Activated CD4-positive, alpha-beta T cell treated with anti-CD3 and anti-CD28 coated beads, Interleukin-2, amount 50 U/mL, for 1 hour (primary cell): ENCODE results near the gene EPB41L2.

Source experiments
- DNase-seq: peaks from one replicate; pipeline ENCODE4 v3.0.0-alpha.2; 2020

Gene EPB41L2

GRCh38 chr6:131061041-131061750, 1.8 kb downstream of the EPB41L2 start:
- no peak for DNase-seq

DNA sequence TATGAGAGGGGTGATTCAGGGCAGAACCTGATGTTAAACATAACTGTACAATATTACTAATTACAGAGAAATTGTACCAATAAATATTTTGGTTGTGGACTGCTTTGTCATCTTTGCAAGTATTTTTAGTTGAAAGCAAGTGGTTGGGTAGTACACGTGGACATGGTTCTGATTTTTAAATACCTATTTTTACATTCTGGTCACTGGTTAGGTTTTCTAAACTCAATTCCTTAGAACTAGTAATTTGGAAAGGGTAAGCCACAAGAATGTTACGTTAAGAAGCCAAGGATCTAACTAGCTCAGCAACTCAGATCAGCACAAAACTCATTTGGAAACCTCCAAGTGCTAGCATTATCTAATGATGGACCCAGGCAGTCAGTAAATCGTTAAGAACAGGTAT, 2.7 kb downstream of the EPB41L2 start:
- DNase-seq: no peak

DNA sequence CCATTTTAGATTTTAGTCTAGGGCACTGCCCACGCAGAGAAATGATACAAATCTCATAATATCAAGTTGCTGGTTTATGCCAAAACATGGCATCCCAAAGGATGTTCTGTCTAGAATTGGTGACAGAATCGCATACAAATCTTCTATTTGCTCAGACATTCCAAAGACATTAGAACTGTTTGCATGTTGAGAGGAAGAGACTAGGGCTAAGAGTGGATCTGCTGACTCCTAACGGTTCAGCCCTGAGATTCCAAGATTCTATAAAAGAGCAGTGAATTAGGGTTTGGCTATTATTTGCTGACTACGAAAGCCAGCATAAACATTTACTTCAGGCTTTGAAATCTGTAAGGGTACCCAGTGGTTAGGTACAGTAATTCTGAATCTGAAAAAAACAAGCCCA, 3.6 kb downstream of the EPB41L2 start:
- no peak for DNase-seq

GRCh38 chr6:131058236-131058635, 4.8 kb downstream of the EPB41L2 start:
- no peak for DNase-seq

DNA sequence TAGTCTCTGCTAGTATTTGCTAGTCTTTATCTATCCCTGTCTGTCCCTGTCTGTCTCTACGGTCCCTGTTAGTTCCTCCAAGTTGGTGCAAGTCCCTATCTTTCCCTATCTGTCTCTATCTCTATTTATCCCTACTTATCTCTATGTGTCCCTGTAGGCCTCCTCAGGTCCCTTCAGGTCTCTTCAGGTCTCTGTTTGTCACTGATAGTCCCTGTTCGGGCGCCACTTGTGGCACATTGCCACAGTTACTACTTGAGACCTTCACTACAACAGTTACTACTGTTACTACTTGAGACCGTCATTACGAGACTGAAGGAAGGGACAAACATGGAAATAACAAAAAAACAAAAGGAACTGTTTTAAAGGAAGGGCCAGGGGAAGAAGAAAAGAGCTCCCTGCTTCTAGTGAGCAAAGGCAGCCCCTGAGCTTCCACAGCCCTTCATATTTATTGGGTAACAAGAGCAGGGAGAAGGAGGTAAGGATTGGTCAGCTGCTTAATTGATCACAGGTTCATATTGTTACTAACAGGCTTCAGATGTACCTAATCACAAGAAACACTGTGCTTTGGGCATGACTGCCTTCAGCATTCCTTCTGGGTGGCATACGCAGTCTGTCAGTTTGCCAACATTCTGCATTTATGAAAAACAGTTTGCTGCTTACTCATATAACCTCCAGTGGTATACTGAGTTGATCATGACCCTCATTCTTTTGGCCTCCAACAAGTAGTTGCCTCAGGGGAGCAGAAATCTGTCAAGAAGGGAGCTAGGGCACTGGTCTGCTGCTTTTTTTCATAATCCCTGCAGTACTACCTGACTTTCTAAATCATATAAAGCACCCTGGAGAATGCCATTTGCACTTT, 8.4 kb downstream of the EPB41L2 start:
- no peak for DNase-seq

GRCh38 chr6:131053546-131054240, 9.4 kb downstream of the EPB41L2 start:
- DNase-seq: no peak

- no peak for DNase-seq
These were observed 10.9 kb downstream of the EPB41L2 start for GRCh38 chr6:131052181-131052580.

DNA sequence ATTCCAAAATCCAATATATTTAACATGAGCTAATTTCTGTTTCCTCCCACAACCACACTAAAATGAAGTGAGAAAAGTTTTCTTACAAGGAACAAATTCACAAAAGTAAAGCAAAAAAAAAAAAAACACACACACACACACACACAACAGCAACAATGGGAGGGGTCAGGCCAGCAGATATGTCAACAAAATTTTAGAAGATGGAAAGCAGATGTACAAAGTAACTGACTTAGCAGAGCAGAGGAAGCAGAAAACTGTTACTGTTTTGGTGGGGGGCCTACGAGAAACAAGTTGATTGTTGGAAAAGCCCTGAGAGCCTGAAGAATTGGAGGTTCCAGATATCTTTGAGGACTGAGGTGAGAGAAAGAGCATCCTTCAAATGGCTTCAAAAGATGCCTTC, 11.7 kb downstream of the EPB41L2 start:
- DNase-seq: no peak

- no peak for DNase-seq
These were observed 13.4 kb downstream of the EPB41L2 start for GRCh38 chr6:131049608-131050007.

DNA sequence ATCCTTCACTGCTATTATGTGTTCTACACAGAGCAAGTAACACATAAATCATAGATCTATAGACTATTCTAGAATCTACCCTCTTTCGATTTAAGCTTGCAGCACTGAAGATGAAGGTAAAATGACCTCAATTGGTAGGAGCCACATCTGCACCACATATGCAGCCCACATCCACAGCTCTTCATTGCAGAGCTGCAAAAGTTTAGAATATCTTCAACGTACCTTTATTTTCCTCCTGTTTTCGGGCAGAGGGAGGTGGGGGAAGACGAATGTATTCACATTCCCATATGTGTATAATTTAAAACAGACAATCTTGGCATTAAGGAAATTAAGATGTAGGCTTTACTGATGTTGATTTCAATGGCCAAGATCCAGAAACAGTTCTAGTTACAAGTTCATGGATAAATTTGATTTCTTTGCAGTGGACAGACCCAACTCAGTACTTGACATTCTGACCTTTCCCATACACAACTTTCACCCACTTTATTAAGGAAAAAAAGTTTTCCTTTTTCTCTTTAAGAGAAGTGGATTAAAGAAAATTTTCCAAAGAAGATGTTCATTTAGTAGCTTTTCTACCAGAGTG, 14.0 kb downstream of the EPB41L2 start:
- no peak for DNase-seq

- no peak for DNase-seq
These were observed 14.6 kb downstream of the EPB41L2 start for GRCh38 chr6:131048459-131048858.

- no peak for DNase-seq
These were observed 17.9 kb downstream of the EPB41L2 start for GRCh38 chr6:131045139-131045538.

DNA sequence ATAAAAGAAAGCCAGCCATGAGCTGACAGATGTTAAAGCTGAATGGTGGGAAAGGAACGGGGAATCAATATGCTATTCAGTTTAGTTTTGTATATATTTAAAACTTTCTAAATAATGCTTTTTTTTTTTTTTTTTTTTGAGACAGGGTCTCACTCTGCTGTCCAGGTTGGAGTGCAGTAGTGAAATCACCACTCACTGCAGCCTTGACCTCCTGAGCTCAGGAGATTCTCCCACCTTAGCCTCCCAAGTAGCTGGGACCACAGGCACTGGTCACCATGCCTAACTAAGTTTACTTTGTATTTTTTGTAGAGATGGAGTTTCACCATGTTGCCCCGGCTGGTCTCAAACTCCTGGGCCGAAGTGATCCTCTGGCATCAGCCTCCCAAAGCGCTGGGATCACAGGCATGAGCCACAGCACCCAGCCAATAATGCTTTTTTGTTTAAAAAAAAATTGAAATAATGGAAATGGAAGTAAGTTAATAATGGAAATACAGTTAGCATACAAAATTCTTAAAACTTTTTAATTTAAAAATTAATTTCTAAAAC, 19.1 kb downstream of the EPB41L2 start:
- no peak for DNase-seq

- DNase-seq: no peak
These were observed 20.4 kb downstream of the EPB41L2 start for GRCh38 chr6:131042664-131043063.

- no peak for DNase-seq
These were observed 21.2 kb downstream of the EPB41L2 start for GRCh38 chr6:131041814-131042213.

DNA sequence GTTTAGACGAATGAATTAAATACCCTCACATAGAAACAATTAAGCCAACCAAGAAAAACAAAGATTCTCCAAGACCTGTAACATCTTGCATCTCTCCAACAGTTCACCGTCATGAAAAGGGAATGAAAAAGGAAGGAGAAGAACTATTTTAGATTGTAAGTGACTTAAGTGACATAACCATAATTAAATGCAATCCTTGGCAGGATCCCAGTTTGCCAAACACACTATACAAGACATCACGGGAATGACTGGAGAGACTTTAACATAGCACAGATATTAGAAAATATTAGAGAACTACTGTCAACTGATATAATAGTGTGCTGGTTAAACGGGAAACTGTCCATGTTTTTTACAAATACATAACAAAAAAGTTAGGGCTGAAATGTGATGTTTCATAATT, 22.2 kb downstream of the EPB41L2 start:
- DNase-seq: no peak

GRCh38 chr6:131039345-131039680, 23.7 kb downstream of the EPB41L2 start:
- no peak for DNase-seq

- DNase-seq: no peak
These were observed 24.3 kb downstream of the EPB41L2 start for GRCh38 chr6:131038597-131039344.

DNA sequence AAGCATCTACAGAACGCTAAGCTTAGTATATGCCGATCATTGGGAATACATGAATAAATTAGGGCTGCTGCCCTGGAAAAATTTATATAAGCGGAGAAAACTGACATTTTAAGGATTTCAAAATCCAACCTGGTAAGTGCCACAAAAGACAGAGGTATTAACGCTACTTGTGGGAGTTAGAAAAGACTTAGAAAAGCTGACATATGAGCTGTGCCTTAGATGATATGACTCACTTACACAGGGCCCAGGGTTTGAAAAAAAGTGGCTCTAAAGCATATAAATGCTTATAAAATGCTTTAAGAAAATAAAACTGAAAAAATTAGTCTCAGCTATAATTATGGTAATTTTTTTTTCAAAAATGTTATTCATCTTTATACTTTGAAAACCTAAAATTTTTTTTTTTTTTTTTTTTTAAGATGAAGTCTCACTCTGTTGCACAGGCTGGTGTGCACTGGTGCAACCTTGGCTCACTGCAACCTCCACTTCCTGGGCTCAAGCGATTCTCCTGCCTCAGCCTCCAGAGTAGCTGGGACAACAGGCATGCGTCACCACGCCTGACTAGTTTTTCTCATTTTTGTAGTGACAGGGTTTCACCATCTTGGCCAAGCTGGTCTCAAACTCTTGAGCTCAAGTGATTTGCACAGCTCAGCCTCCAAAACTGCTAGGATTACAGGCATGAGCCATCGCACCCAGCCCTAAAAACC, 25.7 kb downstream of the EPB41L2 start:
- DNase-seq: no peak

- no peak for DNase-seq
These were observed 26.4 kb downstream of the EPB41L2 start for GRCh38 chr6:131036601-131037000.

GRCh38 chr6:131036143-131036542, 26.9 kb downstream of the EPB41L2 start:
- no peak for DNase-seq

DNA sequence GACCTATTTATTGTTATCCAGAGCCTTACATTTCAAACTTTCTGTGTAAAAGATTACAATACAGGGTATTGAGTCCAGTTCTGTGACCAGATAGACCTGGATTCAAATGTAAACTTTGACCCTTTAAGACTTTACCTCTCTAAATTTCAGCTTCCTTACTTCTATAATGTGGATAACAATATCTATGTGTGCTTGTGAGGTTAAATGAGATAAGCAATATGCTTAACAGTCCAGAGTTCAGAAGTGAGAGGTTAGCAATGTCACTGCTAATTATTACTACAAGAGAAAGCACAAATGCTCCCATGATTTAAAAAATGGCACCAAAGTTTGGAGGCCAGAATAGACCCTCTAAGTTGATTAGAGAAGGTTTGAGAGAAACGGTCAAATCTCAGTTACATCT, 27.5 kb downstream of the EPB41L2 start:
- no peak for DNase-seq
